SK-N-SH (cell line): ENCODE results near the gene PMM2.

ENCODE experiments used
- EP300 ChIP-seq, 2 experiments: IDR thresholded peaks; 2 replicates each; pipeline versions ENCODE4 v1.4.0 to v1.6.1; 2012; ENCODE audit warnings: borderline replicate concordance in 1 of 2, low read depth in 1 of 2, low read length in 1 of 2
- FOXJ3 ChIP-seq: sonication (generic); formaldehyde crosslinking; IDR thresholded peaks from 2 replicates; pipeline ENCODE4 v1.5.1; 2020; ENCODE audit warnings: mild to moderate bottlenecking, missing genetic modification reagents
- FOXM1 ChIP-seq: IDR thresholded peaks from 2 replicates; pipeline ENCODE4 v1.4.0; 2012; ENCODE audit warnings: low read depth, mild to moderate bottlenecking
- GATA2 ChIP-seq: sonication (generic); formaldehyde crosslinking; IDR thresholded peaks from 2 replicates; pipeline ENCODE4 v1.5.0; 2020; ENCODE audit warnings: mild to moderate bottlenecking, missing genetic modification reagents
- NFIC ChIP-seq: IDR thresholded peaks from 2 replicates; pipeline ENCODE4 v1.4.0; 2012; ENCODE audit warnings: borderline replicate concordance
- POLR2AphosphoS5 ChIP-seq: IDR thresholded peaks from 2 replicates; pipeline ENCODE4 v1.6.1; 2012; ENCODE audit warnings: low read depth, low read length
- RAD21 ChIP-seq: IDR thresholded peaks from 2 replicates; pipeline ENCODE4 v1.6.1; 2012; ENCODE audit warnings: mild to moderate bottlenecking, low read length
- RFX5 ChIP-seq: IDR thresholded peaks from 2 replicates; pipeline ENCODE4 v1.6.1; 2012; ENCODE audit warnings: mild to moderate bottlenecking, improper control_type of control experiment, low read length
- TAF1 ChIP-seq: IDR thresholded peaks from 2 replicates; pipeline ENCODE4 v1.6.1; 2012; ENCODE audit warnings: low read depth, mild to moderate bottlenecking, low read length, moderate library complexity, borderline replicate concordance
- TEAD4 ChIP-seq: IDR thresholded peaks from 2 replicates; pipeline ENCODE4 v1.4.0; 2012; ENCODE audit warnings: mild to moderate bottlenecking, borderline replicate concordance; ENCODE audit not compliant: insufficient read depth
- TF ChIP-seq, protein P1 (sequence below): fragments of 200-600 bp; sonication (generic); IDR thresholded peaks from 2 replicates; pipeline ENCODE4 v1.6.1; 2017; ENCODE audit warnings: antibody characterized with exemption, mild to moderate bottlenecking, moderate library complexity
- TF ChIP-seq, protein P2 (sequence below): fragments of 150-350 bp; IDR thresholded peaks from 2 replicates; pipeline ENCODE4 v1.6.1; 2016; ENCODE audit warnings: mild to moderate bottlenecking, low read depth, low read length
- TF ChIP-seq, protein P3 (sequence below): fragments of 150-350 bp; IDR thresholded peaks from 2 replicates; pipeline ENCODE4 v1.6.1; 2017; ENCODE audit warnings: antibody characterized with exemption, low read length, low read depth, borderline replicate concordance

DNA sequence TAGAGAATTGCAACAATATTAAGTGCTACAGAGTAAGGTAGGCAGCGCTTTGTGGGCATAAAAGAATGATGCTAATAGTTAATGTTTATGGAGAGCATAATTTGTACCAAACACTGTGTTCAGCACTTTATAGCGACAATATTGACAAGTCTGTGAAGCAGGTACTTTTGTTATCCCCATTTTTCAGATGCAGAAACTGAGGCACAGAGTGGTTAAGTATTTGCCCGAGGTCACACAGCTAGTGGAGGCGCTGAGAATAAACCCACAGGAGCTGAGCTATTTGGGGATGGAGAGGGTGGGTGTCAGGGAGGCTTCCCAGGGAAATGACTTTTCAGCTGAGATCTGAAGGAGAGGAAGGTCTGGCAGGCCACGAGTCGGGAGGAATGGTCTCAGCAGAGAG lies 39.6 kb upstream of the PMM2 start:
- TF ChIP-seq NFIC (no peak), RAD21 (no peak), RFX5 (no peak), FOXJ3 (no peak), EP300 (IDR thresholded peaks at IDR 0.05; ENCODE audit: borderline replicate concordance in 1 of 2, low read depth in 1 of 2, low read length in 1 of 2) (no peak), TEAD4 (no peak), TAF1 (no peak), FOXM1 (no peak), POLR2AphosphoS5 (no peak), GATA2 (CRISPR knock-in tag) (no peak)
- TF ChIP-seq, protein P1, sequence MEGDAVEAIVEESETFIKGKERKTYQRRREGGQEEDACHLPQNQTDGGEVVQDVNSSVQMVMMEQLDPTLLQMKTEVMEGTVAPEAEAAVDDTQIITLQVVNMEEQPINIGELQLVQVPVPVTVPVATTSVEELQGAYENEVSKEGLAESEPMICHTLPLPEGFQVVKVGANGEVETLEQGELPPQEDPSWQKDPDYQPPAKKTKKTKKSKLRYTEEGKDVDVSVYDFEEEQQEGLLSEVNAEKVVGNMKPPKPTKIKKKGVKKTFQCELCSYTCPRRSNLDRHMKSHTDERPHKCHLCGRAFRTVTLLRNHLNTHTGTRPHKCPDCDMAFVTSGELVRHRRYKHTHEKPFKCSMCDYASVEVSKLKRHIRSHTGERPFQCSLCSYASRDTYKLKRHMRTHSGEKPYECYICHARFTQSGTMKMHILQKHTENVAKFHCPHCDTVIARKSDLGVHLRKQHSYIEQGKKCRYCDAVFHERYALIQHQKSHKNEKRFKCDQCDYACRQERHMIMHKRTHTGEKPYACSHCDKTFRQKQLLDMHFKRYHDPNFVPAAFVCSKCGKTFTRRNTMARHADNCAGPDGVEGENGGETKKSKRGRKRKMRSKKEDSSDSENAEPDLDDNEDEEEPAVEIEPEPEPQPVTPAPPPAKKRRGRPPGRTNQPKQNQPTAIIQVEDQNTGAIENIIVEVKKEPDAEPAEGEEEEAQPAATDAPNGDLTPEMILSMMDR, result no peak
- TF ChIP-seq, protein P2, sequence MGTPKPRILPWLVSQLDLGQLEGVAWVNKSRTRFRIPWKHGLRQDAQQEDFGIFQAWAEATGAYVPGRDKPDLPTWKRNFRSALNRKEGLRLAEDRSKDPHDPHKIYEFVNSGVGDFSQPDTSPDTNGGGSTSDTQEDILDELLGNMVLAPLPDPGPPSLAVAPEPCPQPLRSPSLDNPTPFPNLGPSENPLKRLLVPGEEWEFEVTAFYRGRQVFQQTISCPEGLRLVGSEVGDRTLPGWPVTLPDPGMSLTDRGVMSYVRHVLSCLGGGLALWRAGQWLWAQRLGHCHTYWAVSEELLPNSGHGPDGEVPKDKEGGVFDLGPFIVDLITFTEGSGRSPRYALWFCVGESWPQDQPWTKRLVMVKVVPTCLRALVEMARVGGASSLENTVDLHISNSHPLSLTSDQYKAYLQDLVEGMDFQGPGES, result no peak
- TF ChIP-seq, protein P3, sequence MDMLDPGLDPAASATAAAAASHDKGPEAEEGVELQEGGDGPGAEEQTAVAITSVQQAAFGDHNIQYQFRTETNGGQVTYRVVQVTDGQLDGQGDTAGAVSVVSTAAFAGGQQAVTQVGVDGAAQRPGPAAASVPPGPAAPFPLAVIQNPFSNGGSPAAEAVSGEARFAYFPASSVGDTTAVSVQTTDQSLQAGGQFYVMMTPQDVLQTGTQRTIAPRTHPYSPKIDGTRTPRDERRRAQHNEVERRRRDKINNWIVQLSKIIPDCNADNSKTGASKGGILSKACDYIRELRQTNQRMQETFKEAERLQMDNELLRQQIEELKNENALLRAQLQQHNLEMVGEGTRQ, result no peak
